ENCODE results near the gene RBFA.

Gene RBFA

GRCh38 chr18:80046961-80047541 is 12.8 kb downstream of the RBFA start:
- no peaks in the 10 kb centered on the region for H3K27me3 ChIP-seq
- H3K4me3 ChIP-seq (ENCODE audit: low read depth in 1 of 2, low read length in 1 of 2) = no peak overlapping the region
- no peaks in the 10 kb centered on the region for H3K9me3 ChIP-seq
- no peak overlapping the region for H3K27ac ChIP-seq
- peaks cover 10% of the 10 kb centered on the region for H3K36me3 ChIP-seq
- no peaks in the 10 kb centered on the region for H3K4me1 ChIP-seq (ENCODE audit: control insufficient read depth in 1 of 2, insufficient read depth in 1 of 2, low read depth in 1 of 2, low read length in 1 of 2)
- no peak for TF ChIP-seq CTCF (IDR thresholded peaks at IDR 0.05)

DNA sequence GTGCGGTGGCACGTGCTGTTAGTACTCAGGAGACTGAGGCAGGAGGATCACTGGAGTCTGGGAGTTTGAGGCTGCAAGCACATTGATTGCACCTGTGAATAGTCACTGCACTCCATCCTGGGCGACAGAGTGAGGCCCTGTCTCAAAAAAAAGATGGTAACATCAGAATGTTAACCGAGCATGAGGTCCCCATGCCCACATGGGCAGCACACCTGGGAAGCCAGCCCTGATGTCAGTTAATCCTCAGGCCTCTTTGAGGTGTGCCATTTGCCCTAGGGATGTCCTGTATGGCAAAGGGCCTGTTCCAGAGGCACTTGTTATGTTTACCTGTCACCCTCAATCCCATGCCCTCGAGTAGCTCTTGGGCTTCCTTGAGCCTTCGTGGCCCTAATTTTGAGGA is 16.6 kb downstream of the RBFA start:
- no peak for TF ChIP-seq CTCF (IDR thresholded peaks at IDR 0.05)
- no peak overlapping the region for H3K27ac ChIP-seq
- H3K36me3 ChIP-seq = no peaks in the 10 kb centered on the region
- no peak overlapping the region for H3K4me3 ChIP-seq (ENCODE audit: low read depth in 1 of 2, low read length in 1 of 2)
- H3K9me3 ChIP-seq = no peaks in the 10 kb centered on the region
- no peaks in the 10 kb centered on the region for H3K4me1 ChIP-seq (ENCODE audit: control insufficient read depth in 1 of 2, insufficient read depth in 1 of 2, low read depth in 1 of 2, low read length in 1 of 2)
- no peaks in the 10 kb centered on the region for H3K27me3 ChIP-seq

- H3K36me3 ChIP-seq = no peaks in the 10 kb centered on the region
- no peaks in the 10 kb centered on the region for H3K9me3 ChIP-seq
- H3K4me1 ChIP-seq (ENCODE audit: control insufficient read depth in 1 of 2, insufficient read depth in 1 of 2, low read depth in 1 of 2, low read length in 1 of 2) = no peaks in the 10 kb centered on the region
- no peaks in the 10 kb centered on the region for H3K27me3 ChIP-seq
- no peak for TF ChIP-seq CTCF (IDR thresholded peaks at IDR 0.05)
- H3K27ac ChIP-seq = no peak overlapping the region
- no peak overlapping the region for H3K4me3 ChIP-seq (ENCODE audit: low read depth in 1 of 2, low read length in 1 of 2)
Measured at GRCh38 chr18:80056095-80056494, 21.9 kb downstream of the RBFA start.

- no peaks in the 10 kb centered on the region for H3K36me3 ChIP-seq
- no peaks in the 10 kb centered on the region for H3K4me1 ChIP-seq (ENCODE audit: control insufficient read depth in 1 of 2, insufficient read depth in 1 of 2, low read depth in 1 of 2, low read length in 1 of 2)
- H3K4me3 ChIP-seq (ENCODE audit: low read depth in 1 of 2, low read length in 1 of 2) = no peak overlapping the region
- no peak overlapping the region for H3K27ac ChIP-seq
- peaks cover 4% of the 10 kb centered on the region for H3K9me3 ChIP-seq
- no peak for TF ChIP-seq CTCF (IDR thresholded peaks at IDR 0.05)
- no peaks in the 10 kb centered on the region for H3K27me3 ChIP-seq
Measured at GRCh38 chr18:80059945-80060344, 25.7 kb downstream of the RBFA start.

DNA sequence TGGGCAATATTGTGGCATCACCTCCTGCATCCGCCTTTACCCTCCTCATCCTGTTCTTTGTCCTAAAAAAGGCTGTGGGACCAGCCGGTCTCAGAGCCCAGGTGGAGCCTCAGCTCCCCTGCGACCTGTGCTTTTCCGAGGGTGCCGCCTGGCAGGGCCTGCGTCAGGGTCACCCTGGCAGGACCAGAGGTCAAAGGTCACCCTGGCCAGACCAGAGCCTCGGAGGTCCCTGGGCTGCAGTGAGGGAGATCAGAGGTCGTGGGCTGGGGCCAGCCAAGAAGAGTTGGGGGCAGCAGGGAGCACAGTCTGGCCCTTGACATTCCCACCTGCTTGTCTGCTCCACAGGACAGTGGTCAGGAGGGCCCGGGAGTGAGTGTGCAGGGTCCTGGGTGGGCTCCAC is 31.5 kb downstream of the RBFA start:
- TF ChIP-seq CTCF (IDR thresholded peaks at IDR 0.05) = no peak
- H3K27ac ChIP-seq = no peak overlapping the region
- H3K4me3 ChIP-seq (ENCODE audit: low read depth in 1 of 2, low read length in 1 of 2) = no peak overlapping the region
- no peaks in the 10 kb centered on the region for H3K27me3 ChIP-seq
- no peaks in the 10 kb centered on the region for H3K36me3 ChIP-seq
- no peaks in the 10 kb centered on the region for H3K4me1 ChIP-seq (ENCODE audit: control insufficient read depth in 1 of 2, insufficient read depth in 1 of 2, low read depth in 1 of 2, low read length in 1 of 2)
- peaks cover 4% of the 10 kb centered on the region for H3K9me3 ChIP-seq

DNA sequence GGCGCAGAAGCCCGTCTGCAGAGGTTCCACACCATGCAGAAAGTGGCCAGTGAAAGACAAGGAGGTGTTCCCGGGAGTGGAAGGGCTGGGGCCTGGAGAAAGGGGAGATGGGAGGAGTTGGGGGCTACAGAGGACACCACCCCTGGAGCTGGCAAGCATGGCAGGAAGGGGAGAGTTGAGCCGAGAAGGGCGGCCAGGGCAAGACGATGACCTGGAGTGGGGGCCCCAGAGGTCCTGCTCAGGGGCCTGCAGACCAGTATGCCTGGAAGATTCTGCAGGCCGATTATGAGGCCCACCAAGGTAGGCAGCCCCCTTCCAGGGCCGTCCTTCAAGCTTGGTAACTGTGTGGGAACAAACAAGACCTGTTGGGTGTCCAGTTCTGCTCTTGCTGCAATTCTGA is 33.1 kb downstream of the RBFA start:
- no peak for TF ChIP-seq CTCF (IDR thresholded peaks at IDR 0.05)

More for the DNA sequence above, 33.1 kb downstream of the RBFA start:
- no peak overlapping the region for H3K27ac ChIP-seq
- H3K36me3 ChIP-seq = no peaks in the 10 kb centered on the region
- peaks cover 3% of the 10 kb centered on the region for H3K9me3 ChIP-seq
- H3K27me3 ChIP-seq = no peaks in the 10 kb centered on the region
- H3K4me3 ChIP-seq (ENCODE audit: low read depth in 1 of 2, low read length in 1 of 2) = no peak overlapping the region
- no peaks in the 10 kb centered on the region for H3K4me1 ChIP-seq (ENCODE audit: control insufficient read depth in 1 of 2, insufficient read depth in 1 of 2, low read depth in 1 of 2, low read length in 1 of 2)

Measured in neutrophil (primary cell).